ENCODE measurements around the gene AKR1C8. TPM values are rescaled to one million over a fixed set of nuclear protein-coding genes. Genes with fewer than 3 reads are reported as not detected.
A peak's percentile ranks its signal among the peaks of the same experiment; 100 is the strongest.

AKR1C8 gene
- total and polyA plus RNA-seq, 2 of the 13 experiments (the other 11 are each of a cell fraction or from before 2014, with no cell fraction given) = 0.12 TPM; not detected in 1

- Histone ChIP-seq H3K4me1 (ENCODE audit: insufficient read depth, low read length) (peaks cover 37% of the 10 kb centered on the region), H3K27ac (ENCODE audit: extremely low read length, insufficient read depth, low read length) (peak overlapping the region; percentile 55), H3K79me2 (ENCODE audit: insufficient read depth, low read length) (no peaks in the 10 kb centered on the region), H2AFZ (ENCODE audit: low read length) (no peak overlapping the region), H3K4me3 (replicated peaks in 1 of 3; ENCODE audit: insufficient read depth in 1 of 3, low read depth in 2 of 3, low read length in 3 of 3) (no peak overlapping the region), H4K20me1 (ENCODE audit: insufficient read depth, low read length) (no peaks in the 10 kb centered on the region), H3K36me3 (replicated peaks in 1 of 2; ENCODE audit: control insufficient read depth in 1 of 2, insufficient read depth in 2 of 2, low read length in 2 of 2) (no peaks in the 10 kb centered on the region), H3K27me3 (ENCODE audit: control insufficient read depth in 1 of 2, insufficient read depth in 2 of 2, low read length in 2 of 2) (no peaks in the 10 kb centered on the region), H3K9me3 (ENCODE audit: low read length) (peaks cover 44% of the 10 kb centered on the region), H3K4me2 (ENCODE audit: low read depth, low read length) (peak overlapping the region; percentile 30), H3K9ac (ENCODE audit: insufficient read depth, low read depth, low read length) (no peak overlapping the region)
- intact Hi-C loops (cut with micrococcal nuclease; ENCODE audit: unreplicated experiment) (no loop called here), in situ Hi-C loops (cut with HindIII; ENCODE audit: extremely low pct_ligation_motif_present, low pct_unique_long_range_greater_than_20kb) (no loop called here)
- BruUV-seq (replicated peaks) = no TSS peak
- WGBS (ENCODE audit: low lambda C conversion rate) = 55% methylated on average over 6 of the region's 6 CpGs
- peak; percentile 91 for DNase-seq (ENCODE audit: low spot score)
- ATAC-seq = peak; percentile 94
- CTCF ChIA-PET (ENCODE audit: low intra/inter-chr PET ratio, low total read pairs) = no interaction called here
- peak; percentile 64 for FAIRE-seq
- POLR2A ChIA-PET = interaction anchor here (0.7 to 2.1 kb wide), 3 partner anchors 86 to 313 kb away, joined by 3 to 14 read pairs (median 3); no protein-coding TSS in a partner anchor
- no peak for TF ChIP-seq ZSCAN20 (CRISPR knock-in tag; IDR thresholded peaks at IDR 0.05; ENCODE audit: borderline replicate concordance)
- no peak for TF ChIP-seq LCORL (IDR thresholded peaks at IDR 0.05)
- no peak for TF ChIP-seq LCORL (CRISPR knock-in tag; IDR thresholded peaks at IDR 0.05)
- TF ChIP-seq GMEB2 (CRISPR knock-in tag; IDR thresholded peaks at IDR 0.05; ENCODE audit: low read depth) = no peak
- no peak for TF ChIP-seq FIP1L1 (IDR thresholded peaks at IDR 0.05; ENCODE audit: borderline replicate concordance, insufficient read depth, low read depth, low read length)
- peak; percentile 65; the same call in 1 of the 2 replicates for TF ChIP-seq ZSCAN21 (CRISPR knock-in tag; IDR thresholded peaks at IDR 0.05; ENCODE audit: borderline replicate concordance)
- no peak for TF ChIP-seq SP2 (CRISPR knock-in tag; IDR thresholded peaks at IDR 0.05)
- no peak for TF ChIP-seq ATF6 (CRISPR knock-in tag; conservative IDR thresholded peaks at IDR 0.05)
- TF ChIP-seq ZFP36L1 (CRISPR knock-in tag; IDR thresholded peaks at IDR 0.05) = no peak
- no peak for TF ChIP-seq MATR3 (CRISPR knock-in tag; IDR thresholded peaks at IDR 0.05)
- TF ChIP-seq ZNF34 (CRISPR knock-in tag; IDR thresholded peaks at IDR 0.05; ENCODE audit: borderline replicate concordance) = peak; percentile 49; the same call in 1 of the 2 replicates
- TF ChIP-seq SETDB1 (CRISPR knock-in tag; IDR thresholded peaks at IDR 0.05; ENCODE audit: borderline replicate concordance) = peak; percentile 75; the same call in 1 of the 2 replicates
- no peak for TF ChIP-seq CREBL2 (CRISPR knock-in tag; IDR thresholded peaks at IDR 0.05; ENCODE audit: borderline replicate concordance)
- TF ChIP-seq ZNF550 (CRISPR knock-in tag; IDR thresholded peaks at IDR 0.05; ENCODE audit: borderline replicate concordance) = no peak
Measured at GRCh38 chr10:5234106-5234860, 49.3 kb upstream of the AKR1C8 start.

Data from HepG2 (cell line).